ENCODE results near the gene TMEM11. TPM values are rescaled to one million over a fixed set of nuclear protein-coding genes. Genes with fewer than 3 reads are reported as not detected.

Gene TMEM11
- total and polyA plus RNA-seq, 2 of the 8 experiments (the other 6 are each of a cell fraction or from before 2014, with no cell fraction given): 33.3 to 90.4 TPM

GRCh38 chr17:21199311-21199710 lies 14.7 kb downstream of the TMEM11 start:
- 0 out of 2 replicates have a peak overlapping the region, but pooled peaks have one; percentile 12 for H2BK12ac ChIP-seq (ENCODE audit: low read depth, low read length)
- no peaks in the 10 kb centered on the region for H3K9me3 ChIP-seq (ENCODE audit: insufficient read depth in 2 of 2, low read depth in 1 of 2, low read length in 1 of 2)
- H3K23me2 ChIP-seq (ENCODE audit: low read depth, low read length): no peaks in the 10 kb centered on the region; the same call in 1 of the 2 replicates
- H3K79me2 ChIP-seq (ENCODE audit: control insufficient read depth in 1 of 2, insufficient read depth in 2 of 2, low read length in 2 of 2): peaks cover 3 to 59% of the 10 kb centered on the region in 2 experiments; a peak in 3 of 4 replicates
- H3K27me3 ChIP-seq (replicated peaks in 1 of 4; ENCODE audit: control insufficient read depth in 3 of 4, extremely low read depth in 1 of 4, insufficient read depth in 3 of 4, low read length in 3 of 4): no peaks in the 10 kb centered on the region
- ChIA-PET CTCF (ENCODE audit: partially characterized antibody) (interaction anchor here (0.9 to 3.6 kb wide), 6 partner anchors 9 to 80 kb away, joined by 3 to 18 read pairs (median 4); no protein-coding TSS in a partner anchor), POLR2A (ENCODE audit: partially characterized antibody) (interaction anchor here (0.7 to 4.0 kb wide), 8 partner anchors 9 to 206 kb away, joined by 3 to 42 read pairs (median 4); partner anchors contain the start of genes TMEM11 and USP22)
- 50% methylated on average over 6 of the region's 9 CpGs; no CpG with 5 or more reads in 1 of the 2 experiments for WGBS, 2 experiments (ENCODE audit: extremely low coverage in 1 of 2, insufficient coverage in 1 of 2, insufficient read length in 1 of 2, insufficient replicate concordance in 2 of 2, low coverage in 1 of 2, low lambda C conversion rate in 2 of 2, missing lambda C conversion rate in 1 of 2)
- H3K4me2 ChIP-seq (ENCODE audit: insufficient read depth in 1 of 2, low read depth in 2 of 2, low read length in 2 of 2): peak overlapping the region; percentile 59 to 66
- no peak overlapping the region for H2BK15ac ChIP-seq (ENCODE audit: low read length)
- H3K4me1 ChIP-seq (replicated peaks in 1 of 4; ENCODE audit: control insufficient read depth in 3 of 4, insufficient read depth in 4 of 4, low read length in 3 of 4): peaks cover 16 to 27% (median 21%) of the 10 kb centered on the region in 4 experiments
- FAIRE-seq (peak; percentile 39), DNase-seq (ENCODE audit: low read depth in 1 of 2, low spot score in 2 of 2) (peak in 1 of 2 experiments; percentile 65)
- peak overlapping the region in 3 of 4 experiments; percentile 2 to 33 (median 5); a peak in 3 of 8 replicates for H3K4me3 ChIP-seq (ENCODE audit: extremely low read depth in 1 of 4, insufficient read depth in 2 of 4, low read depth in 3 of 4, low read length in 4 of 4)
- peaks cover 24% of the 10 kb centered on the region for H3K79me1 ChIP-seq (ENCODE audit: low read depth, low read length)
- no peak overlapping the region for H2AFZ ChIP-seq (ENCODE audit: low read length)
- peak overlapping the region; percentile 10 for H3K56ac ChIP-seq (replicated peaks; ENCODE audit: insufficient read length, low read depth, low read length)
- H4K91ac ChIP-seq (replicated peaks; ENCODE audit: insufficient read length, low read length): no peak overlapping the region
- peaks cover 6 to 20% (median 11%) of the 10 kb centered on the region in 4 experiments; a peak in 7 of 8 replicates for H3K36me3 ChIP-seq (ENCODE audit: control insufficient read depth in 2 of 4, insufficient read depth in 4 of 4, low read length in 3 of 4)
- no peak overlapping the region for H3K23ac ChIP-seq (ENCODE audit: insufficient read length)
- peak overlapping the region; percentile 39 for H4K5ac ChIP-seq (ENCODE audit: insufficient read length, low read depth, low read length)
- peak overlapping the region; percentile 65 for H3K4ac ChIP-seq (replicated peaks; ENCODE audit: insufficient read length, low read depth, low read length)
- no peak overlapping the region for H2BK120ac ChIP-seq (replicated peaks; ENCODE audit: low read depth, low read length)
- H2BK20ac ChIP-seq (ENCODE audit: low read length): no peak overlapping the region
- H2BK5ac ChIP-seq (ENCODE audit: low read depth, low read length): peak overlapping the region; percentile 71
- H3K9ac ChIP-seq (replicated peaks in 1 of 4; ENCODE audit: extremely low read depth in 1 of 4, low read depth in 3 of 4, low read length in 3 of 4): peak overlapping the region in 1 of 4 experiments; percentile 4; a peak in 2 of 7 replicates
- H3K18ac ChIP-seq (ENCODE audit: extremely low read depth, low read length): peak overlapping the region; percentile 75
- no peak overlapping the region for H4K8ac ChIP-seq (ENCODE audit: extremely low read depth, insufficient read depth, low read length)
- H3K27ac ChIP-seq (ENCODE audit: low read depth, low read length): peak overlapping the region; percentile 61
- peaks cover 24 to 51% of the 10 kb centered on the region in 2 experiments for H4K20me1 ChIP-seq (replicated peaks in 1 of 2; ENCODE audit: control insufficient read depth in 1 of 2, insufficient read depth in 2 of 2, low read length in 2 of 2)
- no peak overlapping the region for H2AK5ac ChIP-seq (ENCODE audit: low read depth, low read length)
- H3K14ac ChIP-seq (ENCODE audit: insufficient read length): no peak overlapping the region
- TF ChIP-seq SIN3A (conservative IDR thresholded peaks at IDR 0.05 in 1 of 2, IDR thresholded peaks at IDR 0.05 in 1 of 2; ENCODE audit: low read depth in 1 of 2, low read length in 2 of 2) (no peak), GABPA (IDR thresholded peaks at IDR 0.05; ENCODE audit: borderline replicate concordance, insufficient read depth, low read length) (no peak), MAX (IDR thresholded peaks at IDR 0.05) (no peak), E2F6 (IDR thresholded peaks at IDR 0.05) (0 out of 2 replicates have a peak, but pooled peaks have one; percentile 9), CHD2 (IDR thresholded peaks at IDR 0.05; ENCODE audit: low read length) (no peak), CBX8 (IDR thresholded peaks at IDR 0.05; ENCODE audit: borderline replicate concordance, low read depth, low read length) (no peak), SP4 (IDR thresholded peaks at IDR 0.05; ENCODE audit: low read length) (no peak), YY1 (IDR thresholded peaks at IDR 0.05; ENCODE audit: low read depth, low read length) (no peak), TEAD4 (IDR thresholded peaks at IDR 0.05; ENCODE audit: low read depth, low read length) (no peak), JUND (IDR thresholded peaks at IDR 0.05; ENCODE audit: low read length) (no peak), RFX5 (IDR thresholded peaks at IDR 0.05; ENCODE audit: borderline replicate concordance, low read depth, low read length) (no peak), TBP (IDR thresholded peaks at IDR 0.05; ENCODE audit: low read depth, low read length) (no peak), MAFK (IDR thresholded peaks at IDR 0.05; ENCODE audit: low read depth, low read length) (peak; percentile 76)

All from H1 (cell line).